HG03521 (cell line): ENCODE results near the gene TAF11L2.
"Not testable (repeated sequence)": the region's sequence is repeated elsewhere in the genome, so short reads cannot be mapped to it uniquely, and the experiment has no call there.

ENCODE experiments used
- ATAC-seq: cut with Tn5 transposase; IDR thresholded peaks from one replicate; pipeline ENCODE4 v1.9.1; 2021; ENCODE audit warnings: mild to moderate bottlenecking, moderate library complexity; ENCODE audit not compliant: unreplicated experiment

Gene TAF11L2

GRCh38 chr5:17524935-17525334 is 26.9 kb downstream of the TAF11L2 start, which contains the start of gene TAF11L5:
Gene TAF11L5 (plus strand): TSS chr5:17525235.
- not testable (repeated sequence) for ATAC-seq

- ATAC-seq = not testable (repeated sequence)
These were observed 28.5 kb downstream of the TAF11L2 start for GRCh38 chr5:17526504-17526903.

- ATAC-seq = not testable (repeated sequence)
These were observed 30.3 kb downstream of the TAF11L2 start, which contains the start of gene TAF11L6 for GRCh38 chr5:17528369-17528768. Gene TAF11L6 (plus strand): TSS chr5:17528669.
